ENCODE results near the gene PCDHA11.

PCDHA11 gene

GRCh38 chr5:140855772-140856674, 12.7 kb upstream of the PCDHA11 start, which contains the start of gene PCDHA10 (continued):
- no peak for TF ChIP-seq ZNF70 (CRISPR knock-in tag; IDR thresholded peaks at IDR 0.05)
- no peak for TF ChIP-seq OSR1 (CRISPR knock-in tag; IDR thresholded peaks at IDR 0.05)
- TF ChIP-seq ZC3H10 (CRISPR knock-in tag; IDR thresholded peaks at IDR 0.05), result no peak

- no peak for ATAC-seq
- TF ChIP-seq TCF4 (CRISPR knock-in tag; IDR thresholded peaks at IDR 0.05; ENCODE audit: borderline replicate concordance) (no peak), GLIS3 (CRISPR knock-in tag; IDR thresholded peaks at IDR 0.05) (no peak), ZFP3 (CRISPR knock-in tag; IDR thresholded peaks at IDR 0.05) (no peak), POU6F1 (CRISPR knock-in tag; IDR thresholded peaks at IDR 0.05; ENCODE audit: borderline replicate concordance, low read depth) (no peak), ZFP30 (CRISPR knock-in tag; IDR thresholded peaks at IDR 0.05) (no peak), ESRRG (CRISPR knock-in tag; IDR thresholded peaks at IDR 0.05) (no peak), PATZ1 (CRISPR knock-in tag; IDR thresholded peaks at IDR 0.05; ENCODE audit: borderline replicate concordance) (no peak)
Observed at GRCh38 chr5:140857177-140857986, 11.4 kb upstream of the PCDHA11 start.

- no peak for ATAC-seq
- TF ChIP-seq ZNF70 (CRISPR knock-in tag; IDR thresholded peaks at IDR 0.05) (no peak), TSHZ2 (CRISPR knock-in tag; IDR thresholded peaks at IDR 0.05) (no peak), RARB (CRISPR knock-in tag; IDR thresholded peaks at IDR 0.05) (no peak), ZFP3 (CRISPR knock-in tag; IDR thresholded peaks at IDR 0.05) (no peak), SNAI2 (CRISPR knock-in tag; IDR thresholded peaks at IDR 0.05) (no peak), ZNF565 (CRISPR knock-in tag; conservative IDR thresholded peaks at IDR 0.05; ENCODE audit: low read depth) (no peak), TCF4 (CRISPR knock-in tag; IDR thresholded peaks at IDR 0.05; ENCODE audit: borderline replicate concordance) (no peak), BACH2 (CRISPR knock-in tag; IDR thresholded peaks at IDR 0.05; ENCODE audit: borderline replicate concordance) (no peak), ISL1 (CRISPR knock-in tag; IDR thresholded peaks at IDR 0.05) (no peak), ARNTL (CRISPR knock-in tag; IDR thresholded peaks at IDR 0.05; ENCODE audit: borderline replicate concordance, low read depth) (no peak), PATZ1 (CRISPR knock-in tag; IDR thresholded peaks at IDR 0.05; ENCODE audit: borderline replicate concordance) (no peak), ESRRG (CRISPR knock-in tag; IDR thresholded peaks at IDR 0.05) (no peak), OSR1 (CRISPR knock-in tag; IDR thresholded peaks at IDR 0.05) (no peak), GLIS3 (CRISPR knock-in tag; IDR thresholded peaks at IDR 0.05) (no peak)
Observed at GRCh38 chr5:140857987-140858240, 10.8 kb upstream of the PCDHA11 start.
